Gastrocnemius medialis (tissue), 4 donors: Measurements from ENCODE around the gene INPP4B. TPM values are rescaled to one million over a fixed set of nuclear protein-coding genes. Genes with fewer than 3 reads are reported as not detected.

Experiments
- ATAC-seq, 2 donors: fragments of 150-250 bp; one replicate each; pipeline ENCODE4 v1.9.1; 2016
- DNase-seq, 2 donors: peaks; one replicate each; pipeline ENCODE4 v3.0.0-alpha.2; 2019
- H3K27ac ChIP-seq, 4 donors: fragments of 200-600 bp; sonication (generic); 1 replicate in 1 of 4; 2 replicates in 3 of 4; pipeline ENCODE4 v1.5.1; 2016 to 2018; ENCODE audit warnings: mild to moderate bottlenecking in 2 of 4, moderate library complexity in 1 of 4
- H3K27me3 ChIP-seq, 3 donors: fragments of 200-600 bp; sonication (generic) in 2 of 3; 1 replicate in 1 of 3; 2 replicates in 2 of 3; pipeline versions ENCODE4 v1.5.1 to v1.6.0; 2016 to 2019; ENCODE audit warnings: mild to moderate bottlenecking in 1 of 3, moderate library complexity in 1 of 3
- H3K36me3 ChIP-seq, 2 donors: fragments of 200-600 bp; sonication (generic) in 1 of 2; one replicate each; pipeline ENCODE4 v1.5.1; 2017 to 2018
- H3K4me1 ChIP-seq, 2 donors: fragments of 200-600 bp; sonication (generic) in 1 of 2; one replicate each; pipeline ENCODE4 v1.5.1; 2016 to 2017; ENCODE audit warnings: mild to moderate bottlenecking in 2 of 2
- H3K4me3 ChIP-seq, 4 donors: fragments of 200-600 bp; sonication (generic) in 3 of 4; 1 replicate in 1 of 4; 2 replicates in 3 of 4; pipeline ENCODE4 v1.5.1; 2016 to 2019; ENCODE audit warnings: mild to moderate bottlenecking in 2 of 4
- H3K9me3 ChIP-seq, 3 donors: fragments of 200-600 bp; sonication (generic) in 2 of 3; 1 replicate in 1 of 3; 2 replicates in 2 of 3; pipeline ENCODE4 v1.5.1; 2016 to 2019
- CTCF ChIP-seq, 5 experiments: fragments of 450-650 bp in 3 of 5; fragments of 200-600 bp in 2 of 5; sonication (generic) in 2 of 5; IDR thresholded peaks in 4 of 5; conservative IDR thresholded peaks in 1 of 5; 1 replicate in 4 of 5; 2 replicates in 1 of 5; pipeline ENCODE4 v1.5.1; 2016 to 2019; ENCODE audit warnings: antibody characterized with exemption in 5 of 5, mild to moderate bottlenecking in 3 of 5, moderate library complexity in 3 of 5
- POLR2A ChIP-seq, 2 donors: fragments of 450-650 bp; IDR thresholded peaks; one replicate each; pipeline ENCODE4 v1.6.1; 2017; ENCODE audit warnings: antibody characterized with exemption in 2 of 2, mild to moderate bottlenecking in 2 of 2, moderate library complexity in 2 of 2
- in situ Hi-C, 4 donors: fragments of 200-750 bp; cut with MboI; loops; one replicate each; pipeline versions ENCODE4 v1.15.0 to v1.8.0; 2017; ENCODE audit warnings: low sequenced_read_pairs in 4 of 4
- intact Hi-C: fragments of 100-400 bp; cut with DNase I; formaldehyde crosslinking; loops from one replicate; pipeline ENCODE4 v1.15.1; 2023; ENCODE audit warnings: low total_unique reads
- total RNA-seq, 4 donors: library from RNA; depleted of rRNA; stranded (reverse); fragments of >200 nt; gene quantifications; one replicate each; pipeline versions ENCODE4 v1.1.0 to v1.2.3, GENCODE V29; 2016

INPP4B gene
- total RNA-seq, 4 donors from 2014 or later, result 7.5 to 23.6 (median 9.1) TPM

DNA sequence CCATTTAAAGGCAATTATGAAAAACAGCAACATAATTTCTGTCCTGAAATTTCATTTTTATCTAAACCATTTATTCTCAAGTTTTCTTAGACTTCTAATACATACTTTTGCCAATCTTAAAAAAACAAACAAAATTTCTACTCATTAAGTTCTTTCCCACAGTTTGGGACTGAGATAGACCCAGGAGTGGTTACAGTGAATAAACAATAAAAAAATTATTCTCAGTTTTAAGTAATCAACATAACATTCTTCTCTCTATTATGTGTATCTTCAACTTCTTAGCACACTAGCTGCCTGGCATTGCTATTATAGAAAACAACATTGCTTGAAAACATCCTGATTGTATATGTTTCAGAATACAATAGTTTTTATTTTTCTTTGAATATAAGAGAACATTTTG is 676.9 kb downstream of the INPP4B start:
- TF ChIP-seq CTCF (IDR thresholded peaks at IDR 0.05 in 4 of 5, conservative IDR thresholded peaks at IDR 0.05 in 1 of 5) (no peak), POLR2A (IDR thresholded peaks at IDR 0.05) (no peak)
- no peaks in the 10 kb centered on the region for H3K9me3 ChIP-seq
- no peak overlapping the region for H3K4me3 ChIP-seq
- H3K36me3 ChIP-seq, result peaks cover 0 to 14% of the 10 kb centered on the region in 2 donors
- H3K27ac ChIP-seq, result no peak overlapping the region
- no peak for DNase-seq
- intact Hi-C loops, result no loop called here
- in situ Hi-C loops, result no loop called here
- H3K4me1 ChIP-seq, result no peaks in the 10 kb centered on the region
- H3K27me3 ChIP-seq, result no peaks in the 10 kb centered on the region
- no peak for ATAC-seq

GRCh38 chr4:142168181-142168580 is 677.9 kb downstream of the INPP4B start:
- Histone ChIP-seq H3K4me1 (no peaks in the 10 kb centered on the region), H3K27ac (no peak overlapping the region), H3K27me3 (no peaks in the 10 kb centered on the region), H3K36me3 (peaks cover 0 to 7% of the 10 kb centered on the region in 2 donors), H3K9me3 (no peaks in the 10 kb centered on the region), H3K4me3 (no peak overlapping the region)
- TF ChIP-seq CTCF (IDR thresholded peaks at IDR 0.05 in 4 of 5, conservative IDR thresholded peaks at IDR 0.05 in 1 of 5), result no peak
- TF ChIP-seq POLR2A (IDR thresholded peaks at IDR 0.05), result no peak
- DNase-seq (no peak), ATAC-seq (no peak)
- in situ Hi-C loops (no loop called here), intact Hi-C loops (no loop called here)

DNA sequence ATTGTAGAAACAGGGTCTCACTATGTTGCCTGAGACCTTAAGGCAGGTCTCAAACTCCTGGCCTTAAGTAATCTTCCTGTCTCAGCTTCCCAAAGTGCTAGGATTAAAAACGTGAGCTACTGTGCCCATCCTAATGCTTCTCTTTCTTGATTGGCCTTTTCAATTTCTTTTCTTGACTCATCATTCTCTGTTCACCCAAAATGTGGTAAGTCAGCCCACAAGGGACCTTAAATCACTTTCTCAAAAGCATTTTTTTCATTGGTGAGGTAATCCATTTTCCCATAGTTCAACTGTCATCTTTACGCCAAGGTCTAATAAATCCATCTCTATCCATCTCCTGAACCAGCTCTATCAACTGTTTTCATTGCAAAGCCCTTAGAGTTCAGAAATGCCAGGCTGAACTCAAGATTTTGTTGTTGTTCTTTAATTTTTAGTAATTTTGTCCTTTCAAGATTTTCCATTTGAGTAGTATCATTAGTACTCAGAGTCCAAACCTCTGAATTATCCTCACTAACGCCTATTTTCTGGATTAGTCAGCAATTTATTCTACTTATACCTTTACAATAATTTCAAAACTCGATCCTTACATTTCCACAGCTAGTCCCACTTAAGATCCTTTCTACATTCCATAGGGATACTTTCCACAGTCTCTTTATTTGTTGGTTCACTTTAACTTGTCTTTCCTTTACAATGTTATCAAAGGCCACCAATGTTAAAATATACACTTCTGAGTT is 681.2 kb downstream of the INPP4B start:
- intact Hi-C loops (no loop called here), in situ Hi-C loops (no loop called here)
- Histone ChIP-seq H3K9me3 (no peaks in the 10 kb centered on the region), H3K4me1 (no peaks in the 10 kb centered on the region), H3K36me3 (peaks cover 0 to 6% of the 10 kb centered on the region in 2 donors), H3K27me3 (no peaks in the 10 kb centered on the region), H3K27ac (no peak overlapping the region), H3K4me3 (no peak overlapping the region)
- ATAC-seq (no peak), DNase-seq (no peak)
- TF ChIP-seq POLR2A (IDR thresholded peaks at IDR 0.05) (no peak), CTCF (IDR thresholded peaks at IDR 0.05 in 4 of 5, conservative IDR thresholded peaks at IDR 0.05 in 1 of 5) (no peak)

DNA sequence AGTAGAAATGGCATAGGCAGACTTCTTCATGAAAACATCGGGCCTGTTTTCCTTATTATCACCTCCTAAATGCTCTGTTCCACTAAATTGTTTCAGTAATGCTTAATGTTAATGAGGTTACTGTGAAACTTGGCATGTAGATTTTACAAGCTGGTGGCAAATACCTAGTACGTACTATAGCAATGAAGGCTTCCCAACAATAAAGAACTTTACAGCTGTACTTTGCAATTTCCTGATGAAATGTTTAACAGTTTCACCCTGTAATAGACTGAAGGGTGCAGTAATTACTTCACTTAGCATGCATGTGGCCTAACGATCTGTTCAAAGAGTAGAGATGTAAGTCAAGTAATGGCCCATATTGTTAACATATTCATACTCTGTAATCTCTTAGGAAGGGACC is 685.0 kb downstream of the INPP4B start:
- intact Hi-C loops, result no loop called here
- no peak for ATAC-seq
- TF ChIP-seq POLR2A (IDR thresholded peaks at IDR 0.05) (no peak), CTCF (IDR thresholded peaks at IDR 0.05 in 4 of 5, conservative IDR thresholded peaks at IDR 0.05 in 1 of 5) (no peak)

More for the DNA sequence above, 685.0 kb downstream of the INPP4B start:
- in situ Hi-C loops, result no loop called here
- Histone ChIP-seq H3K9me3 (no peaks in the 10 kb centered on the region), H3K27me3 (no peaks in the 10 kb centered on the region), H3K4me1 (no peaks in the 10 kb centered on the region), H3K27ac (no peak overlapping the region), H3K4me3 (no peak overlapping the region), H3K36me3 (peaks cover 0 to 10% of the 10 kb centered on the region in 2 donors)
- DNase-seq, result no peak
